MCF 10A (cell line): ENCODE measurements around the gene S1PR4. TPM values are rescaled to one million over a fixed set of nuclear protein-coding genes. Genes with fewer than 3 reads are reported as not detected.
"Not testable (repeated sequence)": the region's sequence is repeated elsewhere in the genome, so short reads cannot be mapped to it uniquely, and the experiment has no call there.

Experiments used
- BruUV-seq: library from RNA; stranded (reverse); fragments of 400-500 nt; replicated peaks from 2 replicates; lab custom pipeline; 2021; lab: Mats Ljungman, UMichigan
- CTCF ChIA-PET: fragments of 300-600 bp; sonication (Branson Sonifier 250); formaldehyde crosslinking; extraction: SDS; loops from one replicate; lab custom pipeline; 2021; ENCODE audit warnings: antibody characterized with exemption, inconsistent platforms; lab: Yijun Ruan, JAX
- POLR2A ChIA-PET: fragments of 300-600, 350-650 bp; sonication (Branson Sonifier 250); formaldehyde crosslinking; extraction: SDS; loops from one replicate; lab custom pipeline; 2020; ENCODE audit warnings: antibody characterized with exemption, inconsistent platforms; lab: Yijun Ruan, JAX
- DNase-seq: peaks from one replicate; pipeline ENCODE4 v3.0.0-alpha.2; 2018; ENCODE audit not compliant: unreplicated experiment
- H3K27ac Mint-ChIP-seq: one replicate; pipeline ENCODE4 v1.8.0; 2022; ENCODE audit warnings: mild to moderate bottlenecking, low read depth, mixed read lengths; ENCODE audit not compliant: unreplicated experiment
- H3K27me3 Mint-ChIP-seq: one replicate; pipeline ENCODE4 v1.8.0; 2022; ENCODE audit warnings: mixed read lengths; ENCODE audit not compliant: insufficient read depth, unreplicated experiment
- H3K36me3 Mint-ChIP-seq: one replicate; pipeline ENCODE4 v1.8.0; 2022; ENCODE audit warnings: mild to moderate bottlenecking, moderate library complexity, mixed read lengths; ENCODE audit not compliant: insufficient read depth, unreplicated experiment
- H3K4me1 Mint-ChIP-seq: one replicate; pipeline ENCODE4 v1.8.0; 2022; ENCODE audit warnings: mixed read lengths; ENCODE audit not compliant: insufficient read depth, unreplicated experiment
- H3K4me3 Mint-ChIP-seq: one replicate; pipeline ENCODE4 v1.8.0; 2022; ENCODE audit warnings: mild to moderate bottlenecking, moderate library complexity, mixed read lengths; ENCODE audit not compliant: unreplicated experiment
- H3K9me3 Mint-ChIP-seq: one replicate; pipeline ENCODE4 v1.8.0; 2022; ENCODE audit warnings: mixed read lengths; ENCODE audit not compliant: unreplicated experiment
- CTCF ChIP-seq: fragments of 200-600 bp; IDR thresholded peaks from one replicate; pipeline ENCODE4 v1.8.0; 2022; ENCODE audit warnings: antibody characterized with exemption, mild to moderate bottlenecking; ENCODE audit not compliant: unreplicated experiment
- intact Hi-C: fragments of 100-400 bp; cut with micrococcal nuclease; formaldehyde crosslinking; loops from 2 replicates; pipeline ENCODE4 v1.14.1; 2022
- total RNA-seq: library from RNA; stranded (reverse); gene quantifications from 2 replicates; pipeline ENCODE4 v1.2.3, GENCODE V29; 2022

The S1PR4 gene
- total RNA-seq, 1 experiment from 2014 or later, result 0.44 TPM

DNA sequence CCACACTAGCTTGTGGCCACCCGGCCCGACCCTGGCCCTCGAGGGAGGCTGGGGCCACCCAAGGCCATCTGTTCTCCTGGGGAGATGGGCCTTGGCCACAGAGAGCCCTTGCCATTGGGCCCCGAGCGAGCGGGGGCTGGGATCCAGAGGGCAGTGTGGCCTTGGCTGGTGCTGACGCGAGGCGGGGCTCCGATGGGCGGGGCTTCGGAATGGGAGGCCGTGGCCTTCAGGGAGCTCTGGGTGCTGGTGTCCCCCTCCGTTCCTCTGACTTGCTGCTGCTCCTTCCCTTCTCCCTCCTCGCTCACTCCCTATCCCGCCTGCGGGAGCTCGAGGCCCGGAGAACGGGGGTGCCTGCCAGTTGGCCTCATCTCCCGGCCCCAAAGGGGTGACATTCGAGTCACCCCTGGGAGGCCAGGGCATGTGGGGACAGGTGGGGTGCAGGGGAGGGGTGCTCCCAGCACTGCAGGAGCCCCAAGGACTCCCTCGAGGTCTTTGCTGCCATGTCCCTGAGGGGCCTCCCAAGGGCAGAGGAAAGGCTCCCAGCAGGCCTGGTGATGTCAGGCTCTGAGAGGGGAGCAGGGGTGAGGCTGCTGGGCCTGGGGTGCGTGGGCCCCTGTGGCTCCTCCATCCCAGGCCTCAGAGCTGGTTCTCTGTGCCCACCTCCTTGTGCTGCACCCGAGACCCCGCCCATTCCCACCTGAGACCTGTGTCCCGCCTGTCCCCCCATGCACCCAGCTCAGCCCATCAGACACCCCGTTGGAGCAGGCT, 11.3 kb downstream of the S1PR4 start:
- CTCF ChIA-PET, result interaction anchor here (0.6 kb wide), 2 partner anchors 114 to 1032 kb away, joined by 3 read pairs; no protein-coding TSS in a partner anchor
- no peak overlapping the region for H3K4me3 Mint-ChIP-seq

DNA sequence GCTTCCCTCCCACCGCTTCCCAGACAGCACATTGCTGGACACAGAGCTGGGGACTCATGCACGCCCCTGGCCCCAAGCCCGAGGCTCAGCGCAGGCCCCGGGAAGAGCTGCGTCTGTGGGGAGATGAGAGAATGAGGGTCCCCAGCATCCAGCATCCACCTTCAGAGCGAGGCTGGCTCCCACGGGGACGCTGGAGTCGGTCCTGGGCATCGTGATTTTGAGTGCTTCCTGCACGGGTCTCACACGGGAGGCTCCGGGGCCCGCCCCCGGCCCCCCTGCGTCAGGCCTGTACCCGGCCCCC, 11.9 kb downstream of the S1PR4 start:
- Mint-ChIP-seq H3K27me3 (no peaks in the 10 kb centered on the region), H3K27ac (no peak overlapping the region), H3K4me1 (peaks cover 20% of the 10 kb centered on the region), H3K36me3 (peaks cover 26% of the 10 kb centered on the region), H3K4me3 (no peak overlapping the region), H3K9me3 (no peaks in the 10 kb centered on the region)
- POLR2A ChIA-PET, result interaction anchor here (0.6 kb wide), 1 partner anchor 45 kb away, joined by 3 read pairs; no protein-coding TSS in a partner anchor
- no peak for DNase-seq
- BruUV-seq, result no TSS peak
- CTCF ChIA-PET, result interaction anchor here (0.5 kb wide), 1 partner anchor 294 kb away, joined by 4 read pairs; no protein-coding TSS in a partner anchor
- intact Hi-C loops, result no loop called here
- TF ChIP-seq CTCF, result no peak

More for the DNA sequence above, 11.3 kb downstream of the S1PR4 start:
- H3K27ac Mint-ChIP-seq, result no peak overlapping the region
- no peaks in the 10 kb centered on the region for H3K27me3 Mint-ChIP-seq
- no peak for TF ChIP-seq CTCF
- peaks cover 25% of the 10 kb centered on the region for H3K4me1 Mint-ChIP-seq
- no TSS peak for BruUV-seq
- H3K36me3 Mint-ChIP-seq, result peaks cover 26% of the 10 kb centered on the region
- DNase-seq, result no peak
- POLR2A ChIA-PET, result interaction anchor here (0.6 kb wide), 1 partner anchor 45 kb away, joined by 3 read pairs; no protein-coding TSS in a partner anchor
- intact Hi-C loops, result no loop called here
- no peaks in the 10 kb centered on the region for H3K9me3 Mint-ChIP-seq

DNA sequence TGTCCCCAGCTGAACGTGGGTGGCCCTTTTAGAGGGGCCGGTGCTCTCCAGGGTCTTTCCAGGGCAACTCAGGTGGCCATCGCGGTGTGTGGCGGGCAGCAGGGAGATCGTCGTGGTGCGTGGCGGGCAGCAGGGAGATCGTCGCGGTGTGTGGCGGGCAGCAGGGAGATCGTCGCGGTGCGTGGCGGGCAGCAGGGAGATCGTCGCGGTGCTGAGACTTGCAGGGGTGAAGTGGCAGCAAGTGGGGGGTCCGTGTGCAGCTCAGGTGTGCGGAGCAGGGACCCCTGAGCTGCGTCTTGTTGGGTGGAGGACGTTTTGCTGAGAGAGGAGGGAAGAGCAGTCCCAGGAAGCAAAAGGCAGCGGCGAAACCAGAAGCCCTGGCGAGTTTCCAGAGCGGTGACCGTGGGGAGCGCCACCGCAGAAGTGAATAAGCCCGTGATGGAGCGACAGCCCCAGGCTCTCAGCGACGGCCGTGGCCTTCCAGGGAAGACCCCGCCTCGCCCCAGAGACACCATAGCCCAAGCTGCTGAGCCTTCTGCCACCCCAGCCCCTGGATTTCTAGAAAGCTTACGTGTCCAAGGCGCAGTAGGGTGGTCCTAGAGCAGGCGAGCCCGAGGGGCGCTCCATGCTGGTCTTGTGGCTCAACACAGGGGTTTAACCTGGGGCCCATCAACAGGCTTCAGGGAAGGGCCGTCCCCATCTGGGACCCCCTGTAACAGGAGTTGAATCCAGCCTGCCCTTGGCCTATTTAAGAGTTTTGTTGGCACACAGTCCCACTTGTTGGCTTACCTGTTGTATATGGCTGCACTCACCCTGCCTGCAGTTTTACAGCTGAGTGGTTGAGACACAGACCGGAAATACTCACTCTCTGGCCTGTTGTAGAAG, 12.6 kb downstream of the S1PR4 start:
- POLR2A ChIA-PET, result no interaction called here
- H3K4me3 Mint-ChIP-seq, result no peak overlapping the region
- no peaks in the 10 kb centered on the region for H3K27me3 Mint-ChIP-seq
- H3K36me3 Mint-ChIP-seq, result peaks cover 26% of the 10 kb centered on the region
- TF ChIP-seq CTCF, result no peak
- intact Hi-C loops, result no loop called here
- no peak for DNase-seq
- H3K9me3 Mint-ChIP-seq, result no peaks in the 10 kb centered on the region
- no TSS peak for BruUV-seq
- no peak overlapping the region for H3K27ac Mint-ChIP-seq
- H3K4me1 Mint-ChIP-seq, result peaks cover 20% of the 10 kb centered on the region
- CTCF ChIA-PET, result interaction anchor here (0.5 kb wide), 1 partner anchor 293 kb away, joined by 4 read pairs; no protein-coding TSS in a partner anchor

GRCh38 chr19:3191806-3192104, 13.2 kb downstream of the S1PR4 start:
- DNase-seq, H3K9me3 Mint-ChIP-seq, H3K4me3 Mint-ChIP-seq, intact Hi-C loops, H3K27ac Mint-ChIP-seq, CTCF ChIA-PET, POLR2A ChIA-PET, BruUV-seq, H3K27me3 Mint-ChIP-seq: not testable (repeated sequence)
- H3K36me3 Mint-ChIP-seq, result peaks cover 20% of the 10 kb centered on the region
- H3K4me1 Mint-ChIP-seq, result peaks cover 18% of the 10 kb centered on the region
